Suprapubic skin (tissue), 4 donors: ENCODE data around the gene TIAM1. TPM values are rescaled to one million over a fixed set of nuclear protein-coding genes. Genes with fewer than 3 reads are reported as not detected.

ENCODE experiments used
- DNase-seq, 2 donors: peaks; one replicate each; pipeline ENCODE4 v3.0.0-alpha.2; 2019; ENCODE audit warnings: low spot score in 2 of 2
- H3K27ac ChIP-seq: fragments of 200-600 bp; sonication (generic); one replicate; pipeline ENCODE4 v1.5.1; 2019
- H3K27me3 ChIP-seq: fragments of 200-600 bp; sonication (generic); one replicate; pipeline ENCODE4 v1.5.1; 2019
- H3K36me3 ChIP-seq: fragments of 200-600 bp; sonication (generic); one replicate; pipeline ENCODE4 v1.5.1; 2019
- H3K4me1 ChIP-seq: fragments of 200-600 bp; sonication (generic); one replicate; pipeline ENCODE4 v1.5.1; 2019
- H3K4me3 ChIP-seq: fragments of 200-600 bp; sonication (generic); one replicate; pipeline ENCODE4 v1.5.1; 2019; ENCODE audit warnings: mild to moderate bottlenecking
- H3K9me3 ChIP-seq: fragments of 200-600 bp; sonication (generic); one replicate; pipeline ENCODE4 v1.5.1; 2019
- CTCF ChIP-seq, 2 donors: fragments of 200-600 bp in 1 of 2; fragments of 450-650 bp in 1 of 2; sonication (generic) in 1 of 2; IDR thresholded peaks; one replicate each; pipeline ENCODE4 v1.5.1; 2016 to 2019; ENCODE audit warnings: antibody characterized with exemption in 2 of 2, mild to moderate bottlenecking in 1 of 2, moderate library complexity in 1 of 2
- EP300 ChIP-seq: sonication (generic); formaldehyde crosslinking; IDR thresholded peaks from one replicate; pipeline ENCODE4 v1.6.1; 2017; ENCODE audit warnings: antibody characterized with exemption
- POLR2A ChIP-seq, 2 donors: fragments of 450-650 bp; IDR thresholded peaks; one replicate each; pipeline ENCODE4 v1.6.1; 2017; ENCODE audit warnings: antibody characterized with exemption in 2 of 2, mild to moderate bottlenecking in 2 of 2, moderate library complexity in 2 of 2
- POLR2AphosphoS5 ChIP-seq, 3 donors: sonication (generic); formaldehyde crosslinking; IDR thresholded peaks; one replicate each; pipeline ENCODE4 v1.6.1; 2017; ENCODE audit warnings: antibody characterized with exemption in 3 of 3
- WGBS: methylation state at CpG from one replicate; pipeline ENCODE4 v1.1.5; 2018; 5-methylcytosine and 5-hydroxymethylcytosine counted together
- total RNA-seq, 4 donors: library from RNA; depleted of rRNA; stranded (reverse); fragments of >200 nt; gene quantifications; one replicate each; pipeline ENCODE4 v1.1.0, GENCODE V29; 2016

TIAM1 gene
- total RNA-seq, 4 donors from 2014 or later: 71.9 to 135 (median 87.9) TPM

GRCh38 chr21:31316488-31317169 is 27.4 kb downstream of the TIAM1 start:
- no peak for DNase-seq
- no peaks in the 10 kb centered on the region for H3K27me3 ChIP-seq
- TF ChIP-seq CTCF (IDR thresholded peaks at IDR 0.05): no peak
- no peaks in the 10 kb centered on the region for H3K9me3 ChIP-seq
- no peak overlapping the region for H3K27ac ChIP-seq
- no peak overlapping the region for H3K4me3 ChIP-seq
- no peaks in the 10 kb centered on the region for H3K36me3 ChIP-seq
- WGBS: 84% methylated on average over 9 of the region's 9 CpGs
- H3K4me1 ChIP-seq: peaks cover 5% of the 10 kb centered on the region

GRCh38 chr21:31316072-31316471 is 28.0 kb downstream of the TIAM1 start:
- 81% methylated on average over 3 of the region's 3 CpGs for WGBS
- no peak for DNase-seq
- Histone ChIP-seq H3K4me1 (peaks cover 9% of the 10 kb centered on the region), H3K36me3 (no peaks in the 10 kb centered on the region), H3K9me3 (no peaks in the 10 kb centered on the region), H3K27ac (no peak overlapping the region), H3K4me3 (no peak overlapping the region), H3K27me3 (no peaks in the 10 kb centered on the region)
- no peak for TF ChIP-seq EP300
- no peak for TF ChIP-seq POLR2AphosphoS5 (IDR thresholded peaks at IDR 0.05)
- TF ChIP-seq POLR2A (IDR thresholded peaks at IDR 0.05): no peak
- TF ChIP-seq CTCF (IDR thresholded peaks at IDR 0.05): no peak

- 48% methylated on average over 7 of the region's 7 CpGs for WGBS
- Histone ChIP-seq H3K27ac (no peak overlapping the region), H3K27me3 (no peaks in the 10 kb centered on the region), H3K4me3 (no peak overlapping the region), H3K4me1 (peaks cover 13% of the 10 kb centered on the region), H3K36me3 (no peaks in the 10 kb centered on the region), H3K9me3 (no peaks in the 10 kb centered on the region)
- no peak for TF ChIP-seq CTCF (IDR thresholded peaks at IDR 0.05)
- no peak for TF ChIP-seq EP300
- no peak for TF ChIP-seq POLR2AphosphoS5 (IDR thresholded peaks at IDR 0.05)
- no peak for TF ChIP-seq POLR2A (IDR thresholded peaks at IDR 0.05)
- no peak for DNase-seq
Observed at GRCh38 chr21:31310750-31311149, 33.3 kb downstream of the TIAM1 start.

- 86% methylated on average over 7 of the region's 7 CpGs for WGBS
Observed at GRCh38 chr21:31308584-31308983, 35.5 kb downstream of the TIAM1 start.

GRCh38 chr21:31305888-31306287 is 38.2 kb downstream of the TIAM1 start:
- WGBS: 73% methylated on average over 4 of the region's 4 CpGs
- Histone ChIP-seq H3K9me3 (no peaks in the 10 kb centered on the region), H3K4me3 (no peak overlapping the region), H3K4me1 (peaks cover 2% of the 10 kb centered on the region), H3K27me3 (no peaks in the 10 kb centered on the region), H3K27ac (no peak overlapping the region), H3K36me3 (no peaks in the 10 kb centered on the region)
- no peak for TF ChIP-seq POLR2A (IDR thresholded peaks at IDR 0.05)
- no peak for DNase-seq

More at GRCh38 chr21:31308584-31308983, 35.5 kb downstream of the TIAM1 start:
- no peak for TF ChIP-seq CTCF (IDR thresholded peaks at IDR 0.05)
- no peak for TF ChIP-seq EP300
- TF ChIP-seq POLR2AphosphoS5 (IDR thresholded peaks at IDR 0.05): no peak
- TF ChIP-seq POLR2A (IDR thresholded peaks at IDR 0.05): no peak
- no peaks in the 10 kb centered on the region for H3K27me3 ChIP-seq
- H3K4me3 ChIP-seq: no peak overlapping the region
- no peak for DNase-seq
- peaks cover 13% of the 10 kb centered on the region for H3K4me1 ChIP-seq
- no peaks in the 10 kb centered on the region for H3K36me3 ChIP-seq
- H3K27ac ChIP-seq: no peak overlapping the region
- H3K9me3 ChIP-seq: no peaks in the 10 kb centered on the region
